Measurements from ENCODE around the gene SLC22A24.

SLC22A24 gene, protein sequence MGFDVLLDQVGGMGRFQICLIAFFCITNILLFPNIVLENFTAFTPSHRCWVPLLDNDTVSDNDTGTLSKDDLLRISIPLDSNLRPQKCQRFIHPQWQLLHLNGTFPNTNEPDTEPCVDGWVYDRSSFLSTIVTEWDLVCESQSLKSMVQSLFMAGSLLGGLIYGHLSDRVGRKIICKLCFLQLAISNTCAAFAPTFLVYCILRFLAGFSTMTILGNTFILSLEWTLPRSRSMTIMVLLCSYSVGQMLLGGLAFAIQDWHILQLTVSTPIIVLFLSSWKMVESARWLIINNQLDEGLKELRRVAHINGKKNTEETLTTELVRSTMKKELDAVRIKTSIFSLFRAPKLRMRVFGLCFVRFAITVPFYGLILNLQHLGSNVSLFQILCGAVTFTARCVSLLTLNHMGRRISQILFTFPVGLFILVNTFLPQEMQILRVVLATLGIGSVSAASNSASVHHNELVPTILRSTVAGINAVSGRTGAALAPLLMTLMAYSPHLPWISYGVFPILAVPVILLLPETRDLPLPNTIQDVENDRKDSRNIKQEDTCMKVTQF

DNA sequence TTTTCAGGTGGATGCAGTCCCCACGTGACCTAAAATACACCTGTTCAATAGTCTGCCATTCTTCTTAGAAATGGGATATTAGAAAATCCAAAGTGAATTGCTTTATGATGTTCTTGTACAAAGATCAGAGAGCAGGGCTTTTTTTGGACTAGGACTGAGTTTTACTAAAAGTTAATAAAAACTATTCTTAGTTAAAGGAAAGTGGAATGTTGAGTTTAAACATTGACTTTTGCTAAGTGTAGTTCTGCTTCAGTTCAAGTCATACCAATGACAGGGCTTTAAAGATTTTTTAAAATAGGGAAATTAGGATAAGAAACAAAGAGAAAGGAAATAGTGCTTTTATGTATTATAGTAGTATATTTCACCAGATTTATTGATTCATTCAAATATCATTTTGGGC lies at the start of gene SLC22A24:
Gene SLC22A24, minus strand, starts transcription at position 101 of the 400 bp plus-strand sequence. CDS start 442 bp downstream, outside the sequence.
- Histone ChIP-seq H3K27me3 (ENCODE audit: insufficient read depth, low read length) (no peaks in the 10 kb centered on the region), H3K9me3 (ENCODE audit: insufficient read depth, low read depth, low read length) (no peaks in the 10 kb centered on the region), H3K4me1 (ENCODE audit: insufficient read depth, low read length) (no peaks in the 10 kb centered on the region), H3K9ac (ENCODE audit: low read depth, low read length) (no peak within 1 kb of the TSS), H3K4me3 (ENCODE audit: low read length) (no peak within 1 kb of the TSS), H3K27ac (ENCODE audit: low read length) (no peak within 1 kb of the TSS), H3K36me3 (ENCODE audit: insufficient read depth, low read depth, low read length) (no peaks in the 10 kb centered on the region)

DNA sequence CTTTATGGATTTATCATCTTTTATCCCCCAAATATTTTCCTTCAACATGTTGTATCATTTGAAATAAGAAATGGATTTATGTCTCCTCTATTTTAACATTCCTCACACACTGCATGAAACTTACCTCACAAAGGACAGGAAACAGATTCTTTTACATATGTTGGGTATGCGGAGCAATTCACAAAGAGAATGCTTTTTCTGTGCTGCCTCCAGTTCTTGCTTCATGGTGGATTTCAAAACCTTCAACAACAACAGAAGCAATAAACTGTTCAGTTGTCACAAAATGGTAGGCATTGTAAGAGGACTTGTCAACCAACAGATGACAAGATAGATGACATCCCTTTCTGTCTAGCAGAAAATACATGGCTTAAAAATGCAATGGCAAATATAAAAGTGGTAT lies 36.5 kb upstream of the SLC22A24 start:
- H3K4me3 ChIP-seq (ENCODE audit: low read length): peak overlapping the region; percentile 29; the same call in 1 of the 2 replicates
- H3K9ac ChIP-seq (ENCODE audit: low read depth, low read length): peak overlapping the region; percentile 23; the same call in 1 of the 2 replicates
- H3K27ac ChIP-seq (ENCODE audit: low read length): no peak overlapping the region
- H3K9me3 ChIP-seq (ENCODE audit: insufficient read depth, low read depth, low read length): no peaks in the 10 kb centered on the region
- H3K27me3 ChIP-seq (ENCODE audit: insufficient read depth, low read length): no peaks in the 10 kb centered on the region
- peaks cover 28% of the 10 kb centered on the region for H3K4me1 ChIP-seq (ENCODE audit: insufficient read depth, low read length)
- no peaks in the 10 kb centered on the region for H3K36me3 ChIP-seq (ENCODE audit: insufficient read depth, low read depth, low read length)

DNA sequence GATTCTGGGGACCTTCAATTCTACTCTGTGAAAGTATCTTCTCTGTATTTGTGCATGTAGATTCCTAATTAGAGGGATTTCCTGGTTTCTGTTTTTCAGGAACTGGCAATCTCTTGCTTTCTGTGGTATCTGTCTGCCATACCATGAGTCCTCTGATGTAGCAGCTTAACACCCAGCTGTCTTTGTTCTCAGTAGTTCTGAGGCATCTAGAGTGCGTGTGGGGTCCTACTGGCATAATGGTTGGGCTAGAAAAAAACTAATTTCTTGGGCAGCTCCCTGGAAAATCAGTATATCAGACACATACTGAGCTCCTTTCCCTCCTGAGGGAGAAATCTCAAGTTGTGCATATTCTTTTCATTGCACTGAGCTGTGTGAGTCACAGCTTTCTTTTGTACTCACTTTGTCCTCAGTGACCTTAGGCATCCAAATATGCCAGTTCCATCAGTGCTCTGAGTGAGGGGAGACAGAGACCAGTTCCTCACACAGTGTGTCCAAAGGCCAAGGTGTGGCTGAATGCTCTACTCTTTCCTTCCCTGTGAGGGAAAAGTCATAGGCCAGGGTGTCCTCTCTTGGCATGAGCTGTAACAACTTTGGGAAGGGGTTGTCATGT lies 35.5 kb upstream of the SLC22A24 start:
- H3K4me3 ChIP-seq (ENCODE audit: low read length): no peak overlapping the region
- H3K27me3 ChIP-seq (ENCODE audit: insufficient read depth, low read length): no peaks in the 10 kb centered on the region
- H3K9me3 ChIP-seq (ENCODE audit: insufficient read depth, low read depth, low read length): no peaks in the 10 kb centered on the region
- H3K36me3 ChIP-seq (ENCODE audit: insufficient read depth, low read depth, low read length): no peaks in the 10 kb centered on the region
- H3K27ac ChIP-seq (ENCODE audit: low read length): peak overlapping the region; percentile 49
- H3K4me1 ChIP-seq (ENCODE audit: insufficient read depth, low read length): peaks cover 28% of the 10 kb centered on the region
- H3K9ac ChIP-seq (ENCODE audit: low read depth, low read length): no peak overlapping the region; the same call in 1 of the 2 replicates

DNA sequence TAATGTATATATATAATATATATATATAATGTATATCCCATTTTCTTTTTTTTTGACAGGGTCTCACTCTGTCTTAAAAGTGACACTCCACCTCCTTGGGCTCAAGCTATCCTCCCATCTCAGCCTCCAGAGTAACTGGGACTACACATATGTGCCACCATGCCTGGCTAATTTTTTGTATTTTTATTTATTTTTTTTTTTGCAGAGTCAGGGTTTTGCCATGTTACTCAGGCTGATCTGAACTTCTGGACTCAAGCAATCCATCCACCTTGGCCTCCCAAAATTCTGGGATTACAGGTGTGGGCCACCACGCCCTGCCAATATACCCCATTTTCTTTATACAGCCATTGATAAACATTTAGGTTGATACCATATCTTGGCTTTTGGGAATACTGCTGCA lies 33.9 kb upstream of the SLC22A24 start:
- Histone ChIP-seq H3K27ac (ENCODE audit: low read length) (no peak overlapping the region), H3K27me3 (ENCODE audit: insufficient read depth, low read length) (no peaks in the 10 kb centered on the region), H3K9me3 (ENCODE audit: insufficient read depth, low read depth, low read length) (no peaks in the 10 kb centered on the region), H3K4me3 (ENCODE audit: low read length) (no peak overlapping the region), H3K36me3 (ENCODE audit: insufficient read depth, low read depth, low read length) (no peaks in the 10 kb centered on the region), H3K4me1 (ENCODE audit: insufficient read depth, low read length) (peaks cover 28% of the 10 kb centered on the region), H3K9ac (ENCODE audit: low read depth, low read length) (no peak overlapping the region)

DNA sequence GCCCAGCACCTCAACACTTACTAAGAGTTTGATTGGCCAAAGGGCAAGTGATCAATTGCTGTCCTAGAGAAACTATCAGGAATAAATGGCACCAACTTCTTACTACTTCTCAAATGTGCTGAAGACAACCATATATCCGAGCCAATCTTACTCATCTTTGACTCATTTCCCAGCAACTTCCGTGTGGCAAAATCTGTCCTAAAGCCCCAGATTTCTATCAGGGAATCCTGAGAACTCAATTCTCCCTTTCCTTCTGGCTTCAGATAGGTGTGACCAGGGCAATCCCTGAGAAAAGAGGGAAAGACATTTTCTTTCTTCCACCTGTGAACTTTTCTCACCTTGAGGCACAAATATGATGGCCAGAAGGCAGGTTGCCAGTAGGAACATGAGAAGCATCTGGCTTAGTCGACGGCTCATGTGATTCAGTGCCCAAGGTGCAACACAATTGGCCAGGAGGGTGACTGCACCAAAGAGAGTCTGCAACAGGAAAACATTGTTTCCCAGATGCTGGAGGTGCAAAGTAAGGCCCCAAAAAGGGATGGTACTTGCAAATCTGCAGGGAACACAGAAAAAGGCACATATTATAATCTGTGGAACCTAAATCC lies 21.8 kb upstream of the SLC22A24 start:
- no peak overlapping the region for H3K4me3 ChIP-seq (ENCODE audit: low read length)
- H3K9me3 ChIP-seq (ENCODE audit: insufficient read depth, low read depth, low read length): no peaks in the 10 kb centered on the region
- no peaks in the 10 kb centered on the region for H3K4me1 ChIP-seq (ENCODE audit: insufficient read depth, low read length)
- no peak overlapping the region for H3K27ac ChIP-seq (ENCODE audit: low read length)
- no peak overlapping the region for H3K9ac ChIP-seq (ENCODE audit: low read depth, low read length)
- no peaks in the 10 kb centered on the region for H3K36me3 ChIP-seq (ENCODE audit: insufficient read depth, low read depth, low read length)
- peaks cover 38% of the 10 kb centered on the region; the same call in 1 of the 2 replicates for H3K27me3 ChIP-seq (ENCODE audit: insufficient read depth, low read length)

DNA sequence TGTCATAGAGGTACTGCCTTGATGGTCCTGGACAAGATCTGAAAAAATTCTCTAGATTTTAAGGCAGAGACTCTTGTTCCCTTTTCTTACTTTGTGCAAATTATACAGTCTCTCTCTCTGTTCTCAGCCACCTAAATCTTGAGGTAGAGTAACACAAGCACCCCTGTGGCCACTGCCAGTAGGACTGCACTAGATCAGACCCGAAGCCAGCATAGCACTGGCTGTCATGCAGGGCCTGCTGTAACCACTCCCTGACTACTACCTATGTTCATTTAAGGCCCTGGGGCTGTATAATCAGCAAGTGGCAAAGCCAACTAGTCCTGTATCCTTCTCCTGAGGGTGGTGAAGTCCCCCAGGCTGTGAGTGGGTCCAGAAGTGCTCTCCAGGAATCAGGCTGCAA lies 11.8 kb upstream of the SLC22A24 start:
- Histone ChIP-seq H3K36me3 (ENCODE audit: insufficient read depth, low read depth, low read length) (no peaks in the 10 kb centered on the region), H3K27ac (ENCODE audit: low read length) (no peak overlapping the region), H3K4me1 (ENCODE audit: insufficient read depth, low read length) (no peaks in the 10 kb centered on the region), H3K9ac (ENCODE audit: low read depth, low read length) (no peak overlapping the region), H3K4me3 (ENCODE audit: low read length) (no peak overlapping the region), H3K9me3 (ENCODE audit: insufficient read depth, low read depth, low read length) (no peaks in the 10 kb centered on the region), H3K27me3 (ENCODE audit: insufficient read depth, low read length) (no peaks in the 10 kb centered on the region)

DNA sequence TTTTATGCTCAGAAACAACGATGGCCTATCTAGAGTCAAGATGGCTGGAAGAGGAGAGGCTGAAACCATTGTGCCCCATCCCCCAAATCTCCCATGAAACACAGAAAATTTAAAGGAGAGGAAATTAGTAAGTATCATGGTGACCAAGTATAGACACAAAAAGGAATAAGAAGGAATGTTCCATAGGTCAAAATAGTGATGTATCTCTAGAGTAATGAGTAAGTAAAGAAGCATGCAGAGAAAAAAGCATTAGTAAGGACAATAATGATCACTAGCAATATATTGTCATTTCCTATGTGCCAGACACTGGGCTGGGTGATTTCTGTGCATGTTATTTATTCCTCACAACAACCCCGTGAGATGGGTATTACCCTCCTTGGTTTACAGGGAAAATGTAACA lies 2.6 kb upstream of the SLC22A24 start:
- Histone ChIP-seq H3K27me3 (ENCODE audit: insufficient read depth, low read length) (no peaks in the 10 kb centered on the region), H3K4me3 (ENCODE audit: low read length) (no peak overlapping the region), H3K27ac (ENCODE audit: low read length) (no peak overlapping the region), H3K9me3 (ENCODE audit: insufficient read depth, low read depth, low read length) (no peaks in the 10 kb centered on the region), H3K9ac (ENCODE audit: low read depth, low read length) (no peak overlapping the region), H3K4me1 (ENCODE audit: insufficient read depth, low read length) (no peaks in the 10 kb centered on the region), H3K36me3 (ENCODE audit: insufficient read depth, low read depth, low read length) (no peaks in the 10 kb centered on the region)

DNA sequence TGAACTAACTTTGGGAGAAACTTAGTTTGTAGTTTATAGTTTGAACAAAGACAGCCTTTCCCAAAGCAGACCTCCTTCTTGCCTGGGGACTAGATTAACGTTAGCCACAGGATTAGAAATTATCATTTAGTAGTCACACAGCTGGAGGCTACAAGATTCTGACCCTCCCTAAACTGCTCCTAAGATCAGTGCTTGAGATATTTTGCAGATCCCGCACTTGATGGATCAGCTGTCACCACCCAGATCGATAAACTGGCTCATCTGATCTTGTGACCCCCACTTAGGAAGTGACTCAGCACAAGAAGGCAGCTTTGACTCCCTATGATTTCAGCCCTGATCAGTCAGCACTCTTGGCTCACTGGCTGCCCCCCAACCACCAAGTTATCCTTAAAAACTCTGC lies 1.6 kb downstream of the SLC22A24 start:
- Histone ChIP-seq H3K9me3 (ENCODE audit: insufficient read depth, low read depth, low read length) (no peaks in the 10 kb centered on the region), H3K27ac (ENCODE audit: low read length) (no peak overlapping the region), H3K36me3 (ENCODE audit: insufficient read depth, low read depth, low read length) (no peaks in the 10 kb centered on the region), H3K4me3 (ENCODE audit: low read length) (no peak overlapping the region), H3K27me3 (ENCODE audit: insufficient read depth, low read length) (no peaks in the 10 kb centered on the region), H3K4me1 (ENCODE audit: insufficient read depth, low read length) (no peaks in the 10 kb centered on the region), H3K9ac (ENCODE audit: low read depth, low read length) (no peak overlapping the region)

DNA sequence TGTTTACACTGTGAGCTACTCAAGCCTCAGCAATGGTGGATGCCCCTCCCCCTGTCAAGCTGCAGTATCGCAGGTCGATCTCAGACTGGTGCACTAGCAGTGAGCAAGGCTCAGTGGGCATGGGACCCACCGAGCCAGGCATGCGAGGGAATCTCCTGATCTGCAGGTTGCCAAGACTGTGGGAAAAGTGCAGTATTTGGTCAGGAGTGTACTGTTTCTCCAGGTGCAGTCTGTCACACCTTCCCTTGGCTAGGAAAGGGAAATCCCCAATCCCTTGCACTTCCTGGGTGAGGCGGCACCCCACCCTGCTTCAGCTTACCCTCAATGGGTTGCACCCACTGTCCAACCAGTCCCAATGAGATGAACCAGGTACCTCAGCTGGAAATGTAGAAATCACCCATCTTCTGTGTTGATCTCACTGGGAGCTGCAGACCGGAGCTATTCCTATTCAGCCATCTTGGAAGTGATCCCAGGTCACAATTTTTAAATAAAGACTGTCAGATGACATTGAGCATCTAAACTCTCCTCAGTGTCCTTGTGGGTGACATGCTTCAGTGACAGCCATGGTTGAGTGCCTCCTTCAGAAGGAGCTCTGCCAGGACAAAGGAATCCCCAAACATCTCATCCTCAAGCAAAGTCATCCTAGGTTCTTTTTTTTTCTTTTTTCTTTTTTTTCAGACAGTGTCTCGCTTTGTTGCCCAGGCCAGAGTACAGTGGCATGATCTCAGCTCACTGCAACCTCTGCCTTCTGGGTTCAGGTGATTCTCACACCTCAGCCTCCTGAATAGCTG lies 10.8 kb downstream of the SLC22A24 start:
- Histone ChIP-seq H3K36me3 (ENCODE audit: insufficient read depth, low read depth, low read length) (no peaks in the 10 kb centered on the region), H3K27me3 (ENCODE audit: insufficient read depth, low read length) (no peaks in the 10 kb centered on the region; the same call in 1 of the 2 replicates), H3K9ac (ENCODE audit: low read depth, low read length) (no peak overlapping the region), H3K27ac (ENCODE audit: low read length) (no peak overlapping the region), H3K9me3 (ENCODE audit: insufficient read depth, low read depth, low read length) (no peaks in the 10 kb centered on the region), H3K4me3 (ENCODE audit: low read length) (no peak overlapping the region), H3K4me1 (ENCODE audit: insufficient read depth, low read length) (no peaks in the 10 kb centered on the region)

DNA sequence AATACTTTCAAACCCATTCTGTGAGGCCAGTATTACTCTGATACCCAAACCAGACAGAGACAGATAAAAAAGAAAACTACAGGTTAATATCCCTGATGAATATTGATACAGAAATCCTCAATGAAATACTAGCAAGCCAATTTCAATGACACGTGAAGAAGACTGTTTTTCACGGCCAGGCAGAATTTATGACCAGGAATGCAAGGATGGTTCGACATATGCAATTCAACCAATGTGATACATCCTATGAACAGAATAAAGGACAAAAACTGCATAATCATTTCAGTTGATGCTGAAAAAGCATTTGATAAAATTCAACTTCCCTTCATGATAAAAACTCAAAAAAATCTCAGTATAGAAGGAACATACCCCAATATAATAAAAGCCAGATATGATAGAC lies 44.5 kb downstream of the SLC22A24 start:
- Histone ChIP-seq H3K27ac (ENCODE audit: low read length) (no peak overlapping the region), H3K9me3 (ENCODE audit: insufficient read depth, low read depth, low read length) (peaks cover 11% of the 10 kb centered on the region; the same call in 1 of the 2 replicates), H3K36me3 (ENCODE audit: insufficient read depth, low read depth, low read length) (no peaks in the 10 kb centered on the region), H3K9ac (ENCODE audit: low read depth, low read length) (no peak overlapping the region), H3K27me3 (ENCODE audit: insufficient read depth, low read length) (no peaks in the 10 kb centered on the region), H3K4me3 (ENCODE audit: low read length) (no peak overlapping the region), H3K4me1 (ENCODE audit: insufficient read depth, low read length) (no peaks in the 10 kb centered on the region)

DNA sequence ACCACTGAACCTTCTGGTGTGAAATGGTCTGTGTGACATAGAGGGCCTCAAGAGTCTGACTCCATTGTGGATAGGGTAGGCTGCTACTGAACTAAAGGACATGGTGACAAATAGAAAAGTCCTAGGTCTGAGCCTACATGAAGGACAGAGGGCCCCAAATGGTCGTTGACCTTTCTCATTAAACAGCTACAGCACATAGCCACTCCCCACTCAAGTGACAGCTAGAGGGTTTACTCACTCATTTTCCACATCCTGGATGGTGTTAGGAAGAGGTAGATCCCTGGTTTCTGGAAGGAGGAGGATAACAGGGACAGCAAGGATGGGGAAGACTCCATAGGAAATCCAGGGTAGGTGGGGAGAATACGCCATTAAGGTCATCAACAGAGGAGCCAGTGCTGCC lies 63.3 kb downstream of the SLC22A24 start:
- Histone ChIP-seq H3K36me3 (ENCODE audit: insufficient read depth, low read depth, low read length) (no peaks in the 10 kb centered on the region), H3K9ac (ENCODE audit: low read depth, low read length) (no peak overlapping the region), H3K4me1 (ENCODE audit: insufficient read depth, low read length) (no peaks in the 10 kb centered on the region), H3K27me3 (ENCODE audit: insufficient read depth, low read length) (no peaks in the 10 kb centered on the region), H3K4me3 (ENCODE audit: low read length) (no peak overlapping the region), H3K27ac (ENCODE audit: low read length) (no peak overlapping the region), H3K9me3 (ENCODE audit: insufficient read depth, low read depth, low read length) (peaks cover 18% of the 10 kb centered on the region)

All from iPS-20b (cell line).